Cardiac fibroblast (primary cell): ENCODE results near the gene AGXT2.

Experiments
- DNase-seq, 2 donors: peaks; one replicate each; pipeline versions ENCODE4 v3.0.0 to v3.0.0-alpha.2; 2010; ENCODE audit warnings: low read depth in 2 of 2
- H3K4me3 ChIP-seq, 2 donors: replicated peaks in 1 of 2; 1 replicate in 1 of 2; 2 replicates in 1 of 2; pipeline ENCODE4 v1.5.1; 2011; ENCODE audit warnings: low read depth in 2 of 2, low read length in 2 of 2, mild to moderate bottlenecking in 2 of 2, moderate library complexity in 1 of 2
- TF ChIP-seq, protein P1 (sequence below): IDR thresholded peaks from one replicate; pipeline ENCODE4 v1.5.1; 2011; ENCODE audit warnings: low read depth, mild to moderate bottlenecking, low read length, inconsistent platforms

The AGXT2 gene

DNA sequence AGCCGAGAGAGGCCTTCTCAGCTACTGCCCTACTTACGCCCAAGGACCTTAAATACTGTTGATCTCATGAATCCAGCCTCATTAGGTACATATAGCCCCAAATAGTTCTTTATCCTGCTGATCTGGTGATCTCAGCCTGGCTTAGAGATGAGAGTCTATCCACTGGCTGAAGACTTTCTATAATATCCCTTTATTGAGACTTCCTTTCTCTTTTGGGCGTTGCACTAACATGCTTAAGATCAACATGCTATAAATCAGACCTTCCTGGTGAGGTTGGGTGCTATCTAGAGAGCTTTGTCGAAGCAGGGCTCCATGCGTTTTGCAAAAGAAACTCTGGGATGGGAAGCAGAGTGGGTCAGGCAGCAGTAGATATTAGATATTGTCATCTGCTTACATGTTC lies 44.0 kb upstream of the AGXT2 start:
- H3K4me3 ChIP-seq = no peak overlapping the region
- DNase-seq = no peak
- TF ChIP-seq, protein P1, sequence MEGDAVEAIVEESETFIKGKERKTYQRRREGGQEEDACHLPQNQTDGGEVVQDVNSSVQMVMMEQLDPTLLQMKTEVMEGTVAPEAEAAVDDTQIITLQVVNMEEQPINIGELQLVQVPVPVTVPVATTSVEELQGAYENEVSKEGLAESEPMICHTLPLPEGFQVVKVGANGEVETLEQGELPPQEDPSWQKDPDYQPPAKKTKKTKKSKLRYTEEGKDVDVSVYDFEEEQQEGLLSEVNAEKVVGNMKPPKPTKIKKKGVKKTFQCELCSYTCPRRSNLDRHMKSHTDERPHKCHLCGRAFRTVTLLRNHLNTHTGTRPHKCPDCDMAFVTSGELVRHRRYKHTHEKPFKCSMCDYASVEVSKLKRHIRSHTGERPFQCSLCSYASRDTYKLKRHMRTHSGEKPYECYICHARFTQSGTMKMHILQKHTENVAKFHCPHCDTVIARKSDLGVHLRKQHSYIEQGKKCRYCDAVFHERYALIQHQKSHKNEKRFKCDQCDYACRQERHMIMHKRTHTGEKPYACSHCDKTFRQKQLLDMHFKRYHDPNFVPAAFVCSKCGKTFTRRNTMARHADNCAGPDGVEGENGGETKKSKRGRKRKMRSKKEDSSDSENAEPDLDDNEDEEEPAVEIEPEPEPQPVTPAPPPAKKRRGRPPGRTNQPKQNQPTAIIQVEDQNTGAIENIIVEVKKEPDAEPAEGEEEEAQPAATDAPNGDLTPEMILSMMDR = no peak

GRCh38 chr5:35089334-35090314 lies 41.9 kb upstream of the AGXT2 start:
- no peak overlapping the region for H3K4me3 ChIP-seq
- TF ChIP-seq, protein P1 = peak; percentile 86
- peak; percentile 81 to 83 for DNase-seq

- H3K4me3 ChIP-seq = no peak overlapping the region
- TF ChIP-seq, protein P1 = no peak
- DNase-seq = peak; percentile 18 to 60
Observed at GRCh38 chr5:35087991-35088390, 40.2 kb upstream of the AGXT2 start.

GRCh38 chr5:35083150-35083549 lies 35.4 kb upstream of the AGXT2 start:
- TF ChIP-seq, protein P1 = no peak
- H3K4me3 ChIP-seq = no peak overlapping the region
- no peak for DNase-seq

DNA sequence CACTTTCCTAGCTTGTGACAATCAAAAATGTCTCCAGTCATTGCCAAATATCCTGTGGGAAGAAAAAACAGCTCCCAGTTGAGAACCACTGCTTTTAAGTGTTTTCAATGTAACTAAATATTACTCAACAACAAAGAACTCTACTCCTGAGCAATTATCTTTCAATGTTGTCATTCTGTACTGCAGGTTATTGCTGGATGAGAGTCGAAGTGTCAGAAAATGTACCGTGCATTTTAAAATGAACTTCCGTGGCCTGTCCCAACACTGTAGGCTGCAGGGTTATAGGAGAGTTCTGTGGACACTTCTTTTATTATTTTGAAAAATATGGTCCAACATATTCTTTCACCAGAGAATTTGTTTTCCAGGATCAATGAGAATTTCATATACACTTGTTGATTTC lies 34.8 kb upstream of the AGXT2 start:
- TF ChIP-seq, protein P1 = no peak
- no peak overlapping the region for H3K4me3 ChIP-seq
- no peak for DNase-seq

- TF ChIP-seq, protein P1 = no peak
- DNase-seq = no peak
- no peak overlapping the region for H3K4me3 ChIP-seq
Observed at GRCh38 chr5:35081134-35081533, 33.4 kb upstream of the AGXT2 start.
